Measurements from ENCODE around the gene GUSB.

- TF ChIP-seq CREB5 (CRISPR knock-in tag; IDR thresholded peaks at IDR 0.05; ENCODE audit: low read depth) = no peak
- TF ChIP-seq ZNF8 (CRISPR knock-in tag; IDR thresholded peaks at IDR 0.05) = no peak
- no peak for TF ChIP-seq SNAI2 (CRISPR knock-in tag; IDR thresholded peaks at IDR 0.05)
- TF ChIP-seq ESRRG (CRISPR knock-in tag; IDR thresholded peaks at IDR 0.05) = no peak
- no peak for TF ChIP-seq TOX (CRISPR knock-in tag; IDR thresholded peaks at IDR 0.05; ENCODE audit: borderline replicate concordance)
- TF ChIP-seq ZFP30 (CRISPR knock-in tag; IDR thresholded peaks at IDR 0.05) = no peak
- TF ChIP-seq PPARA (CRISPR knock-in tag; IDR thresholded peaks at IDR 0.05; ENCODE audit: borderline replicate concordance) = no peak
- TF ChIP-seq ARNTL (CRISPR knock-in tag; IDR thresholded peaks at IDR 0.05; ENCODE audit: borderline replicate concordance, low read depth) = no peak
- no peak for TF ChIP-seq GLIS3 (CRISPR knock-in tag; IDR thresholded peaks at IDR 0.05)
- TF ChIP-seq ZFP3 (CRISPR knock-in tag; IDR thresholded peaks at IDR 0.05) = no peak
These were observed 26.3 kb downstream of the GUSB start for GRCh38 chr7:65955718-65956117.

All from SK-N-SH treated with all-trans-retinoic acid at 6 μM for 48 hours (cell line).